ENCODE measurements around the gene RDX. TPM values are rescaled to one million over a fixed set of nuclear protein-coding genes. Genes with fewer than 3 reads are reported as not detected.
"Not testable (repeated sequence)": the region's sequence is repeated elsewhere in the genome, so short reads cannot be mapped to it uniquely, and the experiment has no call there.

Gene RDX
- total RNA-seq, 1 experiment from 2014 or later, result 196 TPM

- intact Hi-C loops (cut with micrococcal nuclease; ENCODE audit: unreplicated experiment), result loop anchor here (5.0 kb wide), 1 partner anchor 159 kb away; no protein-coding TSS in a partner anchor
- H2AFZ ChIP-seq, result no peak overlapping the region
- no TSS peak for BruUV-seq (replicated peaks)
- H3K9me3 ChIP-seq (ENCODE audit: insufficient read depth, low read depth), result no peaks in the 10 kb centered on the region
- peak overlapping the region; percentile 91; the same call in 1 of the 2 replicates for H3K27ac ChIP-seq
- H3F3A ChIP-seq (ENCODE audit: insufficient read depth, low read depth), result peaks cover 61% of the 10 kb centered on the region
- no peaks in the 10 kb centered on the region for H3K36me3 ChIP-seq (ENCODE audit: low read depth)
- no peak overlapping the region for H3K4me2 ChIP-seq
- DNase-seq, result no peak
- H4K20me1 ChIP-seq (ENCODE audit: insufficient read depth), result no peaks in the 10 kb centered on the region
- H3K79me2 ChIP-seq (ENCODE audit: low read depth), result no peaks in the 10 kb centered on the region; the same call in 1 of the 2 replicates
- TF ChIP-seq CTCF (conservative IDR thresholded peaks at IDR 0.05), result 0 out of 2 replicates have a peak, but pooled peaks have one; percentile 12
- TF ChIP-seq EZH2 (IDR thresholded peaks at IDR 0.05; ENCODE audit: low read depth), result no peak
- ChIA-PET POLR2A (ENCODE audit: unreplicated experiment) (no interaction called here), CTCF (interaction anchor here (0.8 kb wide), 1 partner anchor 169 kb away, joined by 4 read pairs; no protein-coding TSS in a partner anchor)
- peaks cover 79% of the 10 kb centered on the region for H3K4me1 ChIP-seq (replicated peaks; ENCODE audit: insufficient read depth)
- H3K27me3 ChIP-seq (ENCODE audit: insufficient read depth, low read depth), result no peaks in the 10 kb centered on the region
- H3K9me2 ChIP-seq (ENCODE audit: insufficient read depth), result no peaks in the 10 kb centered on the region
- no peak overlapping the region for H3K4me3 ChIP-seq
These were observed 98.2 kb downstream of the RDX start for GRCh38 chr11:110198031-110198729.

GRCh38 chr11:110196884-110197420 is 99.5 kb downstream of the RDX start:
- Histone ChIP-seq H3K27me3 (ENCODE audit: insufficient read depth, low read depth) (no peaks in the 10 kb centered on the region), H3K9me3 (ENCODE audit: insufficient read depth, low read depth) (no peaks in the 10 kb centered on the region; the same call in 1 of the 2 replicates), H3K27ac (peak overlapping the region; percentile 91), H4K20me1 (ENCODE audit: insufficient read depth) (no peaks in the 10 kb centered on the region), H3K79me2 (ENCODE audit: low read depth) (no peaks in the 10 kb centered on the region; the same call in 1 of the 2 replicates), H3K9me2 (ENCODE audit: insufficient read depth) (no peaks in the 10 kb centered on the region), H3K36me3 (ENCODE audit: low read depth) (no peaks in the 10 kb centered on the region), H3K4me3 (no peak overlapping the region), H3K4me1 (replicated peaks; ENCODE audit: insufficient read depth) (peaks cover 84% of the 10 kb centered on the region), H3K4me2 (peak overlapping the region; percentile 63), H3F3A (ENCODE audit: insufficient read depth, low read depth) (peaks cover 70% of the 10 kb centered on the region), H2AFZ (no peak overlapping the region)
- ChIA-PET CTCF (interaction anchor here (0.5 kb wide), 1 partner anchor 271 kb away, joined by 4 read pairs; no protein-coding TSS in a partner anchor), POLR2A (ENCODE audit: unreplicated experiment) (no interaction called here)
- no peak for TF ChIP-seq EZH2 (IDR thresholded peaks at IDR 0.05; ENCODE audit: low read depth)
- TF ChIP-seq CTCF (conservative IDR thresholded peaks at IDR 0.05), result no peak
- TSS peak; percentile 89 for BruUV-seq (replicated peaks)
- DNase-seq, result no peak
- intact Hi-C loops (cut with micrococcal nuclease; ENCODE audit: unreplicated experiment), result loop anchor here (1.0 to 5.0 kb wide), 4 partner anchors 100 to 251 kb away; partner anchors contain the start of gene ZC3H12C

- no peaks in the 10 kb centered on the region for H4K20me1 ChIP-seq (ENCODE audit: insufficient read depth)
- no peak overlapping the region; the same call in 1 of the 2 replicates for H3K4me3 ChIP-seq
- BruUV-seq (replicated peaks), result no TSS peak
- peaks cover 70% of the 10 kb centered on the region for H3F3A ChIP-seq (ENCODE audit: insufficient read depth, low read depth)
- H3K4me1 ChIP-seq (replicated peaks; ENCODE audit: insufficient read depth), result peaks cover 84% of the 10 kb centered on the region
- H3K9me2 ChIP-seq (ENCODE audit: insufficient read depth), result no peaks in the 10 kb centered on the region
- TF ChIP-seq EZH2 (IDR thresholded peaks at IDR 0.05; ENCODE audit: low read depth) (no peak), CTCF (conservative IDR thresholded peaks at IDR 0.05) (no peak)
- peak overlapping the region; percentile 63 for H3K4me2 ChIP-seq
- H3K79me2 ChIP-seq (ENCODE audit: low read depth), result no peaks in the 10 kb centered on the region; the same call in 1 of the 2 replicates
- H2AFZ ChIP-seq, result no peak overlapping the region; the same call in 1 of the 2 replicates
- ChIA-PET CTCF (interaction anchor here (0.5 kb wide), 1 partner anchor 270 kb away, joined by 4 read pairs; no protein-coding TSS in a partner anchor), POLR2A (ENCODE audit: unreplicated experiment) (interaction anchor here (0.6 kb wide), 1 partner anchor 92 kb away, joined by 8 read pairs; no protein-coding TSS in a partner anchor)
- no peaks in the 10 kb centered on the region; the same call in 1 of the 2 replicates for H3K9me3 ChIP-seq (ENCODE audit: insufficient read depth, low read depth)
- H3K27ac ChIP-seq, result peak overlapping the region; percentile 91
- H3K27me3 ChIP-seq (ENCODE audit: insufficient read depth, low read depth), result no peaks in the 10 kb centered on the region
- H3K36me3 ChIP-seq (ENCODE audit: low read depth), result no peaks in the 10 kb centered on the region
- DNase-seq, result peak; percentile 57 to 99
- intact Hi-C loops (cut with micrococcal nuclease; ENCODE audit: unreplicated experiment), result loop anchor here (1.0 to 5.0 kb wide), 4 partner anchors 101 to 250 kb away; partner anchors contain the start of gene ZC3H12C
These were observed 100.1 kb downstream of the RDX start for GRCh38 chr11:110196241-110196754.

DNA sequence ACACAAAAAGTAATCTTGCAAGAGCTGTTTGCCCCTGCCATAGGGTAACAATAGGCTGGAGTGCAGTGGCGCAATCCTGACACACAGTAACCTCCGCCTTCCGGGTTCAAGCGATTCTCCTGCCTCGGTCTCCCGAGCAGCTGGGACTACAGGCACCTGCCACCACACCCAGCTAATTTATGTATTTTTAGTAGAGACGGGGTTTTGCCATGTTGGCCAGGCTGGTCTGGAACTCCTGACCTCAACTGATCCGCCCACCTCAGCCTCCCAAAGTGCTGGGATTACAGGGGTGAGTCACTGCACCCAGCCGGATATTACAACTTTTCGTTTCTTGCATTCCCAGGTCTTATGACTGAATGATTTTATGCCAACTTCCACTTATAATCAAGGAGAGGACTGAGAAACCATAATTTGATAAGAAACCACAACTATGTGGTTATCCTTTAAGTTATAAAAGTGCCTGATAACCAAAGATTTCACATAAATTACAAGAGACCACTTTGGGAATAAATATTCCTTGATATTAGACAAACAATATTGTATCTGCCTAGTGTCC is 102.1 kb downstream of the RDX start:
- H3K9me2 ChIP-seq (ENCODE audit: insufficient read depth); H4K20me1 ChIP-seq (ENCODE audit: insufficient read depth); H3K27me3 ChIP-seq (ENCODE audit: insufficient read depth, low read depth); BruUV-seq (replicated peaks); H3K36me3 ChIP-seq (ENCODE audit: low read depth); H3K4me3 ChIP-seq; H2AFZ ChIP-seq; POLR2A ChIA-PET (ENCODE audit: unreplicated experiment); H3K9me3 ChIP-seq (ENCODE audit: insufficient read depth, low read depth); H3K79me2 ChIP-seq (ENCODE audit: low read depth); intact Hi-C loops (cut with micrococcal nuclease; ENCODE audit: unreplicated experiment): not testable (repeated sequence)
- peak overlapping the region; percentile 63 for H3K4me2 ChIP-seq
- DNase-seq, result peak; percentile 74 to 94
- H3K27ac ChIP-seq, result peak overlapping the region; percentile 91
- peaks cover 64% of the 10 kb centered on the region for H3K4me1 ChIP-seq (replicated peaks; ENCODE audit: insufficient read depth)
- CTCF ChIA-PET, result interaction anchor here (0.6 kb wide), 1 partner anchor 135 kb away, joined by 6 read pairs; no protein-coding TSS in a partner anchor
- H3F3A ChIP-seq (ENCODE audit: insufficient read depth, low read depth), result peaks cover 54% of the 10 kb centered on the region

Data from PC-9 (cell line).